Ramos (cell line): Measurements from ENCODE around the gene GRM7.

Experiments
- in situ Hi-C: fragments of 300-500 bp; cut with MboI; formaldehyde crosslinking; loops from one replicate; pipeline ENCODE4 v1.14.3; 2022; ENCODE audit warnings: low sequenced_read_pairs; ENCODE audit not compliant: unreplicated experiment

GRM7 gene

GRCh38 chr3:7288133-7288532 is 427.2 kb downstream of the GRM7 start:
- in situ Hi-C loops = no loop called here

DNA sequence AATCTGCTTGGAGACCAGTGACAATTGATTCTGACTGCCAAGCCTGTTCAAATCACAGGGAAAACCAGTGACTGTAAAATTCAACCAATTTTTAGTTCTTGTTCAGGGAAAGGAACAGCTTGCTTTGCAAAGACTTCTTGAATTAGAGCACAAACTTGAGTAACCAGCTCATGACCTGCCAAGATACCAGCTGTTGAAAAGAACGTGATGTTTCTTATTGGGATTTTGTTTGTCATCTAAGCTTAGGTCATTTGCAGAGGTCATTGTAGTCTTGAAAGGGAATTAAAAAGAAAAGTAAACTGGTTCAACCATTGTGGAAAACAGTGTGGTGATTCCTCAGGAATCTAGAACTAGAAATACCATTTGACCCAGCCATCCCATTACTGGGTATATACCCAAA is 428.2 kb downstream of the GRM7 start:
- in situ Hi-C loops = no loop called here

DNA sequence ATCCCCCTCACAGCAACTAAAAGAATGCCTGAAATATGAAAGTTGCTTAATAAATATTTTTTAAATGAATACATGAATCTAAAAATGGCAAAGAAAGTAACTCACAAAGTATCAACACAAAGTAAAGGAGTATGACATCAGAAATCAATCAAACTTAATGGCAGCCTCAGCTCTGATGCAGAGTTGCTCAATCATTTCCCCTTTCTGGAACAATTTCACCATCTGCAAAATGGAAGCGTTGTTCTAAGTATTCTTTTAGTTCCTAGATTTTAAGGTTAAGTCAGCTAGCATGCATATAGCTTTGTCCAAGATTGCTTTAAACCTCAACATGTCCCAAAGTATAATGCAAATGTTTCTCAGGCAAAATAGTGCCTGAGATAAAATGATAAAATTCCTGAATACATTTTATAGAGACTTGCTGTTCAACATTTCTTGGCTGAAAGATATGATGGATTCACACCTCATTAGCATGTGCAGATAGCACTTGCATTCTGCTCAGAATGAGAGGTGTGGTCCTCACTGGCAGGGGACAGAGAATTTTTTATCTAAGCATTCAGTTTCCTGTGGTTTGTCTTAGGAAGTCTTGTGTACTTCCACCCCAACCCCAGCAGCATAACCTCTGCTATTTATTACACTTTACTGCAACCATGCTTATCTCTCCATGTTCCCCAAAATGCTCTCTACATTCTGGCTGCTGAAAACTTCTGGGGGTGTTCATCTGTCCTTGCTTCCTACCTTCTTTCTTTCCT is 429.3 kb downstream of the GRM7 start:
- in situ Hi-C loops = no loop called here

- in situ Hi-C loops = no loop called here
Measured at GRCh38 chr3:7292362-7292761, 431.4 kb downstream of the GRM7 start.

GRCh38 chr3:7293286-7293685 is 432.4 kb downstream of the GRM7 start:
- in situ Hi-C loops = no loop called here

DNA sequence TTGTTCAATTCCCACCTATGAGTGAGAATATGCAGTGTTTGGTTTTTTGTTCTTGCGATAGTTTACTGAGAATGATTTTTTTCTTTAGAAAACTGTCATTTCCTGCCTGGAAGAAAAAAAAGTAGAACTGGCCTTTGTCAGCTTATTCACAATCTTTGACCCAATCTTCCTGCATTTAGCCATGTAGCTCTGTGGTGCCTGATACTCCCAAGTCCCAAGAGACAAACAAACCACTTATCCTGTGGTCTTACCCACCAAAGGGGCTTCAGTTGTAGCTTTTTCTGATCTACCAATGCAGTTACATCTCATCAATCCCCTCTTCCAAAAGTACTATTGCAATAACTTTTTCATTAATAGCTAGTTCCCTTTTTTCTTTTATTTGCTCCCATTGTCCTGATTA is 444.6 kb downstream of the GRM7 start:
- in situ Hi-C loops = no loop called here

GRCh38 chr3:7306901-7307300 is 446.0 kb downstream of the GRM7 start:
- in situ Hi-C loops = no loop called here

DNA sequence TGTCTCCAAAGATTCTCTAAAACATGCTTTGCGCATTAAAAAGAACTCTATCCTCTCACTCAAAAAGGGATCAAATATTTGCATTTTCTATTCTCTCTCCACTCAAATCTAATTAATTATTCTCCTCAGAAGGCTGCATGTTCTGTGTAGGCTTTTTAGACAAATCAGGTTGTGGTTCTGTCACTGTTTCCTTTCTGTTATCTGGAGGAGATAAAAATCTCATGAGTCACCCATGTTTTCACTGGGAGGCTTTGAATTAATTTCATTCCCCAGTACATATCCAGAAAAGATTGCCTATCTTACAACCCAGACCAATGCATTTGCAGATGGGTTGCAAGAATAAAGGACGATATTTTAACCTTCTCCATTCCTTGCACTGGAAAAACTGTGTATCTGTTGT is 446.5 kb downstream of the GRM7 start:
- in situ Hi-C loops = no loop called here

DNA sequence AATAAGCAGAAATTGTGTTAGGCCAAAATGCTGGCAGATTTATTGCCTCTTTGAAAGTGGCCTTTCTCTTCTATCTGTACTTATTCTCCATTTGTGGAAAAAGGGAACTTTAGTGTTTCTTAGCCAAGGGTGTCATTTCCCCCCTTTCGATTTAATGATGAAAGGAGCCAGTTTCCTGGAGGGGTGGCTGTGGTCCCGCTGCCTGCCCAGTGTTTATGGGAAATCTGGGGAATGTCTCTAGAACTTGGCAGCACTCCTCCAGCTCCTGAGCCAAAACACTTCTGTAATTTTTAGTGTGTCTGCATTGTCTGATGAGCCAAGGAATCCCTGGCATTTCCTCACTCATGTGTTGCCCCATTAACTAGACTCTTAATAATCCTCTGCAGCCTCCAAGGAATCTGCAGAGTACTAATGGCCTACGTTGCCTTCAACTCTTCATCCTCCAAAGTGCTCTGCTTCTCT is 448.8 kb downstream of the GRM7 start:
- in situ Hi-C loops = no loop called here

DNA sequence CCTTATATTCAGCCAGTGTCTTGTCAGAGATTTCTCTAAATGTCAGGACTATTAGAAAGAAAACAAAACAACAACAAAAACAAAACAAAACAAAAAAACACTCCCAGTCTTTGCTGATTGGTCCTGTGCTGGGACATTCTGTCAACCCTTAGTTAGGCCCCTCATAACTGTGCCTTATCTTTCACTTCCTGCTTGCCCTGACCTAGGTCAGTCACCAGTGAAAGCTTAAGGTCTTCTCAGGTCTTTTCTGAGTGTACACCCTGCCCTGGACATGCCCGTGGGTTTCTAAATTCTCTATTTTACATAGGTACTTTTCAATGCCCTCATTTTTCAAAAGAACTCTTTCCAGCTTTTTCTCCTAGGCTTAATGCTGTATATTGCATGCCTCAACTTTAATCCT is 454.1 kb downstream of the GRM7 start:
- in situ Hi-C loops = no loop called here

- in situ Hi-C loops = no loop called here
Measured at GRCh38 chr3:7322957-7323669, 462.2 kb downstream of the GRM7 start.

DNA sequence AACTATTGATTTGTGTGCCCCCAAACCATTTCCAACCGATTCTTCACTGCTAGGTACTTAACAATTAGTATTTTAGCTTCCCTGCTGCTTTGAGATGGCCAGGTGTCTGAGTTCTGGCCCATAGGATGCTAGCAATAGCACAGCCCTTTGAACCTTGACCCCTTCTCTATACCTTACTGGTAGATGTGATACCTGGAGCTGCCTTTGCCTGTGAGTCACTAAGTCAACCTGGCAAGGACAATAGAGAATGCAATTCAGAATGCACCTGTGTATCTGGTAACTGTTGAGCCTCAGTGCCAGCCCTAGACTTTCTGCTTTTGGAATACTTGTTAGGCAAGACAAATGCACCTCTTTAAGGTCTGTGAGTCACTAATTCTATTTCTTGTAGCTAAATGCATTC is 467.4 kb downstream of the GRM7 start:
- in situ Hi-C loops = no loop called here

DNA sequence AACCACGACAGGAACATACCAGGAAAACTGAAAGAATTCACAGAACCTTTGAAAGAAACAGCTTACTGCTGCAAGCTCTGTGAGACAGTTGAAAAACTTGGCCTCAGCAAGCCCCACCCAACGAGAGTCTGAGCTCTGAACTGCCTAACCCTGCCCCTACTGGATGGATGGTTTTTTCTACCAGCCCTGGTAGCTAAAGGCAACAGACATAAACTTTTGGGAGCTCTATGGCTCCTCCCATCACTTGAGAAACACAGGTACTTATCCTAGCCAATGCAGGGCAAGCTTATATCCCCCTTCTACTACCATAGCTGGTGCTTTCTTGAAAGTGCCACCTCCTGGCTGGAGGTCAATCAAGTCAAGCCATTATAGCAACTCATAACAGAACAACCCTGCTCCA is 471.8 kb downstream of the GRM7 start:
- in situ Hi-C loops = no loop called here

DNA sequence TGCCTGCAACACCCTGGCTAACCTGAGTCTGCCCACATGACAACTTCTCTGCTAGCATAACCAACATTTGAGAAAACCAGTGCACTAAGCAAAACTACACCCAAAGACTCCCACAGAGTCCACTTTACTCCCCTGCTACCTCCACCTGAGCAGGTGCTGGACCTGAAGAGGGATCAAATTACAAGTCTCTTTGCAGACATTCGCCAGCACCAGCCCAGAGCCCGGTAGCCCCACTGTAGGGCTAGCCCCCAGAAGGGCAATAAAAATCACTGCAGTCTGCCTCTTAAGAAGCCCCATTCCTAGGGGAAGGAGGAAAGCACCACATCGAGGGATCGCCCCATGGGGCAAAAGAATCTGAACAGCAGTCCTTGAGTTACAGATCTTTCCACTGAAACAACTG is 472.2 kb downstream of the GRM7 start:
- in situ Hi-C loops = no loop called here

GRCh38 chr3:7340795-7341194 is 479.9 kb downstream of the GRM7 start:
- in situ Hi-C loops = no loop called here

DNA sequence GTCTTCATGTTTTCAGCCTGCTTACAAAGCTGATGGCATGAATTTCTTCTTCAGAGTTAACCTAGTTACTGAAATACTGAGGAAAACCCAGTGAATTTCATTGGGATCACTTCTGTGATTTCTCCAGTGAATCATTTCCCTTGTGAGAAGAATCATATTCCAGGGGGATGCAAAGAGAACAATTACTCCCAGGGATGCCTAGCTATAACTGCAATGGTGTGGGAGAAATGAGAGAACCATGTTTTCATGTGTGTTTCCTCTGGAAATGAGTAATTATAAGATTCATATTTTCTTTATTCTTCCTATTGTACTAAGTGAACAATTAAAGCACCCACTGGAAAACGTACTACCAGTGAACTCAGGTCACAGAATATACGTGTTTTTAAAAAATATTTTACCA is 485.4 kb downstream of the GRM7 start:
- in situ Hi-C loops = no loop called here

DNA sequence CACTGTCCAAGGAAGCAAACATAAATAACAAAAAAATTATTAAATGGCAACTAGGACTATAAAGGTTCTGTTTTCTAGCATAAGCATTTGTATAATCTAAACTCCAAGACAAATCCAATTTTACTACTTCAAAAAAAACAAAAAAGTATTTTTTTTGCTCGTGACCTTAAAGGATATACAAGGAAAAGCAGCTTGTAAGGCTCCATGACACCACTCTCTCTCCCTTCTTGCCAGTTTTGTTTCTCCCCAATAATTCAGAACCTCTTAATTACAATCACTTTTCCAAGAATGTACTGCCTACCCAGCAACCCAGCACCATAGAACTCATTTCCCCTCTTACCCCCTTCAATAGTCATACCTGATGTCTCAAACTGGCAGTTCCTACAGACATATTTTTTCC is 496.2 kb downstream of the GRM7 start:
- in situ Hi-C loops = no loop called here

DNA sequence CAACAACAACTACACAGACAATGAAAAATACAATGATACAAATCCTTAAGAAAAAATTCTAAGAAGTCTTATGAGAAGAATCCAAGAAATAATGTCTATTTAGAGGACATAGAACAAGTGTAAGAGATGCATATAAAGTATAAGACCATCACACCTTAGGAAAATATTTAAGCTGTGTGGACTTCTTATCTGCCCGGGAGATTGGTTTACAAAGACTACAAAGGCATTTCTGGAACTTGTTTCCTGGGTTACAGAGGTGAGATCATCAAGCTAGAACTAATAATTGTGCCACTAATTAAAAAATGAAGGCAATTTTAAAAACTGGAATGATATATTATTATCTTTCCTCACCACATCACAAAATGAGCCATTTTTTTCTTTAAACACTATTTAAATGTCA is 507.1 kb downstream of the GRM7 start:
- in situ Hi-C loops = no loop called here

- in situ Hi-C loops = no loop called here
Measured at GRCh38 chr3:7368597-7368996, 507.7 kb downstream of the GRM7 start.

DNA sequence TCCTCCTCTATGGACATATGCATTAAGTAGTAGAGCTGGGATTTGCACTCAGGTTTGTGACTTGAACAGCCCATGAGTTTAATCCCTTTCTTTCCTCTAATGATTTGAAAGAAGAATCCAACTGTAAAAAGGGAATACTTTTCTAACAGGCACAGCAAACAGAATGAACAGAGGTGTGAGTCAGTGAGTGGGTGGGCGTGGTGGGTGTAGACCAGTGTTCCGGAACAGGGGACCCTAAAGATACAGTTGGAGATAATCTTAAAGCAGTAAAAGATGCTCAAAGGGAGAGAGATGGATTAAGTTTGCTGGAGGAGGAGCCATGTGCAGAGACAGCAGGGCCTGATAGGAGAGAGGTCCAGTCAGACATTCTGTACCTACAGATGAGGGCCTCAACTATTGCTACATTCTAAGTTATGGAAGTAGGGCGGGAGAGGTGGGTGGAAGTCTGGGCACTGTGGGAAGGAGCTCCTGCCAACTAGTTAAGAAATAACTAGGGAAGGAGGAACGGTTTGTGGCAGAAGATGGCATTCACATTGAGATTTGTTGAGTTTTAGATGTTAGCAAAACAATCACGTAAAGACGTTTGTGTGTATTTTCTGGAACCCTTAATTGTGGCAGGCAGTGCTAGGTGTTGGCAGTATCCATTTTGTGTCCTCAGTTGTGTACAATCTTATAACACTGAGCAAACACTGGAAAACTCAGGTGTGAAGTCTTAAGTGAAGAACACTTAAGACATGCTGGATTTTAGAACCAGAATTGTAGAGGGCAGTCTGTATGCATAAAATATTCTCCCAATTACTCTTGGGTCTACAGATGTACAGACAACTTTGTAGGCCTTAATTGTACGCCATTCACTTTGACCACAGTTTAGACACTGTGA is 511.0 kb downstream of the GRM7 start:
- in situ Hi-C loops = no loop called here

- in situ Hi-C loops = no loop called here
Measured at GRCh38 chr3:7377103-7377502, 516.2 kb downstream of the GRM7 start.
